HCT116 (cell line): Measurements from ENCODE around the gene ARL6IP4. TPM values are rescaled to one million over a fixed set of nuclear protein-coding genes. Genes with fewer than 3 reads are reported as not detected.

Experiments used
- ATAC-seq: fragments of 200-7000 bp; cut with Tn5 transposase; 2 replicates; pipeline ENCODE4 v1.9.1; 2020; ENCODE audit warnings: mild to moderate bottlenecking, moderate library complexity
- BruUV-seq: library from RNA; stranded (reverse); fragments of 400-500 nt; replicated peaks from 2 replicates; lab custom pipeline; 2021; lab: Mats Ljungman, UMichigan
- CTCF ChIA-PET: fragments of 300-600 bp; sonication (Branson Sonifier 250); formaldehyde crosslinking; loops from one replicate; lab custom pipeline; 2021; ENCODE audit warnings: antibody characterized with exemption; lab: Charles Lee
- POLR2A ChIA-PET: fragments of 300-600, 350-600 bp; sonication (Branson Sonifier 250); formaldehyde crosslinking; loops from one replicate; lab custom pipeline; 2021; ENCODE audit warnings: antibody characterized with exemption; lab: Charles Lee
- RAD21 ChIA-PET, 2 experiments: fragments of 300-600 bp; sonication (Branson Sonifier 250); formaldehyde crosslinking; loops; one replicate each; lab custom pipeline; 2023; ENCODE audit warnings: low total read pairs in 2 of 2; ENCODE audit not compliant: uncharacterized antibody in 2 of 2, unreplicated experiment in 2 of 2, low non-redundant PET in 1 of 2; lab: Charles Lee
- DNase-seq: peaks from one replicate; pipeline ENCODE4 v3.0.0-alpha.2; 2010; ENCODE audit warnings: low read depth, low spot score
- H2AFZ ChIP-seq: fragments of 200-600 bp; shearing (Covaris generic), sonication (generic); 2 replicates; pipeline ENCODE4 v1.6.1; 2017; ENCODE audit warnings: low read depth, mixed run types, mixed read lengths, antibody characterized with exemption, low read length; ENCODE audit not compliant: poor library complexity, severe bottlenecking
- H3K27ac ChIP-seq: 2 replicates; pipeline ENCODE4 v1.5.1; 2012; ENCODE audit warnings: low read depth, low read length
- H3K27me3 ChIP-seq: fragments of 200-600 bp; sonication (generic); 2 replicates; pipeline ENCODE4 v1.6.1; 2016; ENCODE audit warnings: mixed run types, low read length, mixed read lengths; ENCODE audit not compliant: insufficient read depth
- H3K36me3 ChIP-seq, 2 experiments: fragments of 200-500 bp in 1 of 2; fragments of 200-600 bp in 1 of 2; sonication (Bioruptor generic) in 1 of 2; sonication (generic) in 1 of 2; 2 replicates each; pipeline versions ENCODE4 v1.5.1 to v1.6.1; 2014 to 2016; ENCODE audit warnings: low read length in 2 of 2, inconsistent platforms in 1 of 2, mixed read lengths in 1 of 2, mixed run types in 1 of 2; ENCODE audit not compliant: insufficient read depth in 2 of 2, control insufficient read depth in 1 of 2
- H3K4me1 ChIP-seq, 2 experiments: fragments of 200-600 bp in 1 of 2; sonication (generic) in 1 of 2; 2 replicates each; pipeline versions ENCODE4 v1.5.1 to v1.6.1; 2012 to 2017; ENCODE audit warnings: low read length in 2 of 2, inconsistent platforms in 1 of 2, mild to moderate bottlenecking in 1 of 2, mixed read lengths in 1 of 2, mixed run types in 1 of 2, moderate library complexity in 1 of 2; ENCODE audit not compliant: insufficient read depth in 2 of 2, control insufficient read depth in 1 of 2
- H3K4me2 ChIP-seq: fragments of 200-600 bp; sonication (generic); 2 replicates; pipeline ENCODE4 v1.6.1; 2017; ENCODE audit warnings: mixed run types, low read length, mixed read lengths
- H3K4me3 ChIP-seq, 2 experiments: fragments of 200-600 bp in 1 of 2; sonication (generic) in 1 of 2; replicated peaks in 1 of 2; 2 replicates each; pipeline ENCODE4 v1.5.1; 2011 to 2016; ENCODE audit warnings: low read length in 2 of 2, control low read depth in 1 of 2, low read depth in 1 of 2, mild to moderate bottlenecking in 1 of 2, mixed read lengths in 1 of 2, mixed run types in 1 of 2
- H3K79me2 ChIP-seq: fragments of 200-600 bp; sonication (generic); 2 replicates; pipeline ENCODE4 v1.6.1; 2017; ENCODE audit warnings: mild to moderate bottlenecking, mixed run types, low read length, moderate library complexity, mixed read lengths; ENCODE audit not compliant: insufficient read depth
- H3K9ac ChIP-seq: fragments of 200-600 bp; sonication (generic); 2 replicates; pipeline ENCODE4 v1.6.1; 2016; ENCODE audit warnings: low read length, mixed read lengths
- H3K9me2 ChIP-seq: fragments of 200-600 bp; sonication (generic), shearing (Covaris generic); 2 replicates; pipeline ENCODE4 v1.6.1; 2017; ENCODE audit warnings: mixed run types, mild to moderate bottlenecking, moderate library complexity; ENCODE audit not compliant: insufficient read depth
- H3K9me3 ChIP-seq, 2 experiments: fragments of 200-500 bp in 1 of 2; fragments of 200-600 bp in 1 of 2; sonication (Bioruptor generic) in 1 of 2; sonication (generic) in 1 of 2; 2 replicates each; pipeline ENCODE4 v1.6.1; 2014 to 2017; ENCODE audit warnings: low read length in 2 of 2, mixed read lengths in 2 of 2, inconsistent platforms in 1 of 2, low read depth in 1 of 2, mild to moderate bottlenecking in 1 of 2, mixed run types in 1 of 2, moderate library complexity in 1 of 2; ENCODE audit not compliant: control insufficient read depth in 1 of 2, insufficient read depth in 1 of 2
- H4K20me1 ChIP-seq: fragments of 200-600 bp; sonication (generic), shearing (Covaris generic); 2 replicates; pipeline ENCODE4 v1.6.1; 2017; ENCODE audit warnings: mixed run types, mild to moderate bottlenecking, moderate library complexity; ENCODE audit not compliant: insufficient read depth
- CBX3 ChIP-seq: IDR thresholded peaks from 2 replicates; pipeline ENCODE4 v1.6.1; 2012; ENCODE audit warnings: low read depth
- EGR1 ChIP-seq: IDR thresholded peaks from 2 replicates; pipeline ENCODE4 v1.6.1; 2012; ENCODE audit warnings: low read depth
- ELF1 ChIP-seq: IDR thresholded peaks from 2 replicates; pipeline ENCODE4 v1.6.1; 2012; ENCODE audit warnings: low read depth, borderline replicate concordance
- EZH2phosphoT487 ChIP-seq: fragments of 200-600 bp; IDR thresholded peaks from 2 replicates; pipeline ENCODE4 v1.6.1; 2018; ENCODE audit warnings: antibody characterized with exemption, borderline replicate concordance
- FOSL1 ChIP-seq: IDR thresholded peaks from 2 replicates; pipeline ENCODE4 v1.6.1; 2012; ENCODE audit warnings: low read depth
- JUND ChIP-seq: IDR thresholded peaks from 2 replicates; pipeline ENCODE4 v1.6.1; 2012
- POLR2A ChIP-seq: IDR thresholded peaks from 2 replicates; pipeline ENCODE4 v1.7.0; 2011; ENCODE audit warnings: borderline replicate concordance; ENCODE audit not compliant: insufficient read depth, insufficient read length; ENCODE audit errors: extremely low read depth
- POLR2AphosphoS5 ChIP-seq: IDR thresholded peaks from 2 replicates; pipeline ENCODE4 v1.6.1; 2011; ENCODE audit warnings: mild to moderate bottlenecking, low read depth, low read length, moderate library complexity
- RAD21 ChIP-seq: IDR thresholded peaks from 2 replicates; pipeline ENCODE4 v1.6.1; 2012; ENCODE audit warnings: low read depth, mild to moderate bottlenecking
- SP1 ChIP-seq: IDR thresholded peaks from 2 replicates; pipeline ENCODE4 v1.6.1; 2012; ENCODE audit warnings: low read depth
- ZFX ChIP-seq: fragments of 450-650 bp; IDR thresholded peaks from 2 replicates; pipeline ENCODE4 v1.6.1; 2017
- ZNF274 ChIP-seq: fragments of 200-500 bp; sonication (Bioruptor generic); IDR thresholded peaks from 2 replicates; pipeline ENCODE4 v1.6.1; 2014; ENCODE audit warnings: mild to moderate bottlenecking, low read depth, low read length, inconsistent platforms
- intact Hi-C: fragments of 100-400 bp; cut with micrococcal nuclease; formaldehyde crosslinking; loops from 2 replicates; pipeline ENCODE4 v1.10.0; 2022
- total RNA-seq: library from RNA; stranded (reverse); gene quantifications from one replicate; pipeline ENCODE4 v1.2.1, GENCODE V29; 2021; ENCODE audit not compliant: unreplicated experiment
- TF ChIP-seq, protein P1 (sequence below), 3 experiments: fragments of 200-600 bp in 1 of 3; sonication (generic) in 1 of 3; IDR thresholded peaks in 2 of 3; conservative IDR thresholded peaks in 1 of 3; 2 replicates each; pipeline ENCODE4 v1.5.1; 2012 to 2017; ENCODE audit warnings: low read depth in 2 of 3, low read length in 2 of 3, antibody characterized with exemption in 1 of 3, borderline replicate concordance in 1 of 3, control low read depth in 1 of 3, mild to moderate bottlenecking in 1 of 3, mixed read lengths in 1 of 3, mixed run types in 1 of 3, moderate library complexity in 1 of 3; ENCODE audit not compliant: insufficient read depth in 1 of 3
- TF ChIP-seq, protein P2 (sequence below): IDR thresholded peaks from 2 replicates; pipeline ENCODE4 v1.6.1; 2011; ENCODE audit warnings: mild to moderate bottlenecking, low read length, moderate library complexity; ENCODE audit not compliant: insufficient replicate concordance; ENCODE audit errors: extremely low read depth
- TF ChIP-seq, protein P3 (sequence below): IDR thresholded peaks from 2 replicates; pipeline ENCODE4 v1.6.1; 2012; ENCODE audit warnings: low read depth

ARL6IP4 gene
- total RNA-seq, 1 experiment from 2014 or later = 128 TPM

DNA sequence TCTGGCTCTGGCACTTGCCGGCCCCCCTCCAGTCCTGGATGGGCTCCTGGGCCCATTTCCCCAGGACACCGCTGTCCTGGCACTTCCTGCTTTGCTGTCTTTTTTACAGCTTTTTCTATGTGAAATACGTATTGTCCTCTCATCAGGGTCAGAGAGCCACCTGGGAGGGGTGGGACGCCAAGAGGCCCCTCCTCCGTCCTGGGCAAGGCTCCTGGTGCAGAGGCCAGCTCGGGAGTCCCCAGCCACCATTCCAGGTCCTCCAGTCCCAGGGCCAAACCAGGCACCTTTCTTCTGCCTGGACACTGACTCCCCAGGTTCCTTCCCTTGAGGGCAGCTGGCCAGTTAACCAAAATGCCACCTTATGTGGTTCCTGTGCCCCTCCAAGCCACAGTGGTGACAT is 22.8 kb downstream of the ARL6IP4 start:
- CTCF ChIA-PET = no interaction called here
- DNase-seq (no peak), ATAC-seq (no peak)
- Histone ChIP-seq H3K27ac (no peak overlapping the region; the same call in 1 of the 2 replicates), H3K4me3 (no peak overlapping the region), H3K36me3 (no peaks in the 10 kb centered on the region), H4K20me1 (no peaks in the 10 kb centered on the region), H2AFZ (no peak overlapping the region), H3K9me2 (no peaks in the 10 kb centered on the region), H3K9ac (no peak overlapping the region), H3K4me1 (no peaks in the 10 kb centered on the region), H3K79me2 (no peaks in the 10 kb centered on the region), H3K27me3 (no peaks in the 10 kb centered on the region), H3K4me2 (no peak overlapping the region), H3K9me3 (no peaks in the 10 kb centered on the region)
- BruUV-seq = no TSS peak
- TF ChIP-seq, protein P1, sequence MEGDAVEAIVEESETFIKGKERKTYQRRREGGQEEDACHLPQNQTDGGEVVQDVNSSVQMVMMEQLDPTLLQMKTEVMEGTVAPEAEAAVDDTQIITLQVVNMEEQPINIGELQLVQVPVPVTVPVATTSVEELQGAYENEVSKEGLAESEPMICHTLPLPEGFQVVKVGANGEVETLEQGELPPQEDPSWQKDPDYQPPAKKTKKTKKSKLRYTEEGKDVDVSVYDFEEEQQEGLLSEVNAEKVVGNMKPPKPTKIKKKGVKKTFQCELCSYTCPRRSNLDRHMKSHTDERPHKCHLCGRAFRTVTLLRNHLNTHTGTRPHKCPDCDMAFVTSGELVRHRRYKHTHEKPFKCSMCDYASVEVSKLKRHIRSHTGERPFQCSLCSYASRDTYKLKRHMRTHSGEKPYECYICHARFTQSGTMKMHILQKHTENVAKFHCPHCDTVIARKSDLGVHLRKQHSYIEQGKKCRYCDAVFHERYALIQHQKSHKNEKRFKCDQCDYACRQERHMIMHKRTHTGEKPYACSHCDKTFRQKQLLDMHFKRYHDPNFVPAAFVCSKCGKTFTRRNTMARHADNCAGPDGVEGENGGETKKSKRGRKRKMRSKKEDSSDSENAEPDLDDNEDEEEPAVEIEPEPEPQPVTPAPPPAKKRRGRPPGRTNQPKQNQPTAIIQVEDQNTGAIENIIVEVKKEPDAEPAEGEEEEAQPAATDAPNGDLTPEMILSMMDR (IDR thresholded peaks at IDR 0.05 in 2 of 3, conservative IDR thresholded peaks at IDR 0.05 in 1 of 3; ENCODE audit: borderline replicate concordance in 1 of 3, insufficient read depth in 1 of 3, low read depth in 2 of 3, low read length in 2 of 3) = no peak
- TF ChIP-seq ZNF274 = no peak
- no peak for TF ChIP-seq ELF1
- TF ChIP-seq EGR1 = no peak
- POLR2A ChIA-PET = no interaction called here
- RAD21 ChIA-PET = no interaction called here
- intact Hi-C loops = no loop called here

DNA sequence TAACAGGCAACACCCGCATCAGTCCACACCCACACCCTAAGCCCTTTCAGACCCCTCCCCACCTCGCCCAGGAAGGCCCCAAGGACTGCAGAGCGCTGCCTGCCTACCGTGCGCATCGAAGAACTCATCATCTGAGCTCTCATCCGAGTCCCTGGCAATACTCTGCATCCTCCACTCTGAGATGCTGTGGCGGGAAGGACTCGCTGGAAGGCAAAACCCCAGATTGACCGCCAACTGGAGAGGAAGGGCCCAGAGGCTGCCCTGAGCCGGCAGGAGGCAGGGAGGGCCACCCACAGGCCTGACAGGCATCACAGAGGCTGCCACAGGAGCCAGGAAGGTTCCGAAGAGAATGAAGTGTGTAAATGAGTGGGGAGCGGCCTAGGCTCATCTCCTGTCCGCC is 23.8 kb downstream of the ARL6IP4 start:
- H3K9me3 ChIP-seq = no peaks in the 10 kb centered on the region
- CTCF ChIA-PET = no interaction called here
- 0 out of 4 replicates have a peak, but pooled peaks cover 0 to 3% of the 10 kb centered on the region in 2 experiments for H3K36me3 ChIP-seq
- BruUV-seq = no TSS peak
- H3K4me2 ChIP-seq = no peak overlapping the region
- DNase-seq (no peak), ATAC-seq (no peak)
- H3K79me2 ChIP-seq = no peaks in the 10 kb centered on the region
- no peak overlapping the region for H3K9ac ChIP-seq
- H3K4me3 ChIP-seq = no peak overlapping the region
- intact Hi-C loops = no loop called here
- no peak overlapping the region for H3K27ac ChIP-seq
- RAD21 ChIA-PET = no interaction called here
- H3K27me3 ChIP-seq = no peaks in the 10 kb centered on the region
- H3K4me1 ChIP-seq = no peaks in the 10 kb centered on the region
- H2AFZ ChIP-seq = no peak overlapping the region
- H3K9me2 ChIP-seq = no peaks in the 10 kb centered on the region
- POLR2A ChIA-PET = no interaction called here
- no peaks in the 10 kb centered on the region for H4K20me1 ChIP-seq
- TF ChIP-seq EGR1 (no peak), POLR2AphosphoS5 (no peak), ZNF274 (no peak), POLR2A (no peak), FOSL1 (no peak), RAD21 (no peak), CBX3 (no peak), ZFX (no peak), JUND (no peak), SP1 (no peak), EZH2phosphoT487 (no peak)
- TF ChIP-seq, protein P2, sequence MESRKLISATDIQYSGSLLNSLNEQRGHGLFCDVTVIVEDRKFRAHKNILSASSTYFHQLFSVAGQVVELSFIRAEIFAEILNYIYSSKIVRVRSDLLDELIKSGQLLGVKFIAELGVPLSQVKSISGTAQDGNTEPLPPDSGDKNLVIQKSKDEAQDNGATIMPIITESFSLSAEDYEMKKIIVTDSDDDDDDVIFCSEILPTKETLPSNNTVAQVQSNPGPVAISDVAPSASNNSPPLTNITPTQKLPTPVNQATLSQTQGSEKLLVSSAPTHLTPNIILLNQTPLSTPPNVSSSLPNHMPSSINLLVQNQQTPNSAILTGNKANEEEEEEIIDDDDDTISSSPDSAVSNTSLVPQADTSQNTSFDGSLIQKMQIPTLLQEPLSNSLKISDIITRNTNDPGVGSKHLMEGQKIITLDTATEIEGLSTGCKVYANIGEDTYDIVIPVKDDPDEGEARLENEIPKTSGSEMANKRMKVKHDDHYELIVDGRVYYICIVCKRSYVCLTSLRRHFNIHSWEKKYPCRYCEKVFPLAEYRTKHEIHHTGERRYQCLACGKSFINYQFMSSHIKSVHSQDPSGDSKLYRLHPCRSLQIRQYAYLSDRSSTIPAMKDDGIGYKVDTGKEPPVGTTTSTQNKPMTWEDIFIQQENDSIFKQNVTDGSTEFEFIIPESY = no peak
- TF ChIP-seq, protein P3, sequence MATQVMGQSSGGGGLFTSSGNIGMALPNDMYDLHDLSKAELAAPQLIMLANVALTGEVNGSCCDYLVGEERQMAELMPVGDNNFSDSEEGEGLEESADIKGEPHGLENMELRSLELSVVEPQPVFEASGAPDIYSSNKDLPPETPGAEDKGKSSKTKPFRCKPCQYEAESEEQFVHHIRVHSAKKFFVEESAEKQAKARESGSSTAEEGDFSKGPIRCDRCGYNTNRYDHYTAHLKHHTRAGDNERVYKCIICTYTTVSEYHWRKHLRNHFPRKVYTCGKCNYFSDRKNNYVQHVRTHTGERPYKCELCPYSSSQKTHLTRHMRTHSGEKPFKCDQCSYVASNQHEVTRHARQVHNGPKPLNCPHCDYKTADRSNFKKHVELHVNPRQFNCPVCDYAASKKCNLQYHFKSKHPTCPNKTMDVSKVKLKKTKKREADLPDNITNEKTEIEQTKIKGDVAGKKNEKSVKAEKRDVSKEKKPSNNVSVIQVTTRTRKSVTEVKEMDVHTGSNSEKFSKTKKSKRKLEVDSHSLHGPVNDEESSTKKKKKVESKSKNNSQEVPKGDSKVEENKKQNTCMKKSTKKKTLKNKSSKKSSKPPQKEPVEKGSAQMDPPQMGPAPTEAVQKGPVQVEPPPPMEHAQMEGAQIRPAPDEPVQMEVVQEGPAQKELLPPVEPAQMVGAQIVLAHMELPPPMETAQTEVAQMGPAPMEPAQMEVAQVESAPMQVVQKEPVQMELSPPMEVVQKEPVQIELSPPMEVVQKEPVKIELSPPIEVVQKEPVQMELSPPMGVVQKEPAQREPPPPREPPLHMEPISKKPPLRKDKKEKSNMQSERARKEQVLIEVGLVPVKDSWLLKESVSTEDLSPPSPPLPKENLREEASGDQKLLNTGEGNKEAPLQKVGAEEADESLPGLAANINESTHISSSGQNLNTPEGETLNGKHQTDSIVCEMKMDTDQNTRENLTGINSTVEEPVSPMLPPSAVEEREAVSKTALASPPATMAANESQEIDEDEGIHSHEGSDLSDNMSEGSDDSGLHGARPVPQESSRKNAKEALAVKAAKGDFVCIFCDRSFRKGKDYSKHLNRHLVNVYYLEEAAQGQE = no peak
